T-helper 2 cell treated with Interferon-gamma antibody and Interleukin-4, amounts not matched to agents 5 μg/mL and 100 μg/mL, for 36 hours (primary cell): ENCODE results near the gene DNASE1L1.

ENCODE experiments used
- DNase-seq: peaks from one replicate; pipeline ENCODE4 v3.0.0; 2021; ENCODE audit warnings: low spot score
- H3K27ac Mint-ChIP-seq: one replicate; pipeline ENCODE4 v1.8.0; 2021; ENCODE audit warnings: mild to moderate bottlenecking, mixed read lengths
- H3K27me3 Mint-ChIP-seq: one replicate; pipeline ENCODE4 v1.8.0; 2021; ENCODE audit warnings: low read depth, mixed read lengths
- H3K36me3 Mint-ChIP-seq: one replicate; pipeline ENCODE4 v1.8.0; 2021; ENCODE audit warnings: low read depth, mixed read lengths
- H3K4me1 Mint-ChIP-seq: one replicate; pipeline ENCODE4 v1.8.0; 2021; ENCODE audit warnings: low read depth, mixed read lengths
- H3K4me3 Mint-ChIP-seq: one replicate; pipeline ENCODE4 v1.8.0; 2022; ENCODE audit warnings: mild to moderate bottlenecking, moderate library complexity, mixed read lengths
- H3K9me3 Mint-ChIP-seq: one replicate; pipeline ENCODE4 v1.8.0; 2021; ENCODE audit warnings: mixed read lengths

The DNASE1L1 gene

GRCh38 chrX:154441984-154442707 is 33.1 kb upstream of the DNASE1L1 start:
- Mint-ChIP-seq H3K4me1 (peaks cover 15% of the 10 kb centered on the region), H3K36me3 (peaks cover 22% of the 10 kb centered on the region), H3K27me3 (no peaks in the 10 kb centered on the region), H3K27ac (no peak overlapping the region), H3K9me3 (no peaks in the 10 kb centered on the region), H3K4me3 (no peak overlapping the region)
- DNase-seq: no peak

GRCh38 chrX:154441564-154441963 is 32.5 kb upstream of the DNASE1L1 start:
- H3K27ac Mint-ChIP-seq: no peak overlapping the region
- peaks cover 15% of the 10 kb centered on the region for H3K4me1 Mint-ChIP-seq
- peaks cover 21% of the 10 kb centered on the region for H3K36me3 Mint-ChIP-seq
- H3K4me3 Mint-ChIP-seq: no peak overlapping the region
- no peaks in the 10 kb centered on the region for H3K9me3 Mint-ChIP-seq
- no peak for DNase-seq
- H3K27me3 Mint-ChIP-seq: no peaks in the 10 kb centered on the region

GRCh38 chrX:154440623-154441357 is 31.7 kb upstream of the DNASE1L1 start:
- no peaks in the 10 kb centered on the region for H3K27me3 Mint-ChIP-seq
- H3K9me3 Mint-ChIP-seq: no peaks in the 10 kb centered on the region
- H3K27ac Mint-ChIP-seq: no peak overlapping the region
- H3K36me3 Mint-ChIP-seq: peaks cover 19% of the 10 kb centered on the region
- peaks cover 19% of the 10 kb centered on the region for H3K4me1 Mint-ChIP-seq
- H3K4me3 Mint-ChIP-seq: no peak overlapping the region
- no peak for DNase-seq

- peaks cover 19% of the 10 kb centered on the region for H3K4me1 Mint-ChIP-seq
- no peak for DNase-seq
- H3K36me3 Mint-ChIP-seq: peaks cover 22% of the 10 kb centered on the region
- no peak overlapping the region for H3K27ac Mint-ChIP-seq
- no peaks in the 10 kb centered on the region for H3K27me3 Mint-ChIP-seq
- H3K4me3 Mint-ChIP-seq: no peak overlapping the region
- H3K9me3 Mint-ChIP-seq: no peaks in the 10 kb centered on the region
Measured at GRCh38 chrX:154439841-154440240, 30.8 kb upstream of the DNASE1L1 start.

- Mint-ChIP-seq H3K36me3 (peaks cover 22% of the 10 kb centered on the region), H3K27me3 (no peaks in the 10 kb centered on the region), H3K4me1 (peaks cover 16% of the 10 kb centered on the region), H3K4me3 (peak overlapping the region; percentile 87), H3K9me3 (no peaks in the 10 kb centered on the region), H3K27ac (peak overlapping the region; percentile 82)
- DNase-seq: no peak
Measured at GRCh38 chrX:154437971-154438893, 29.2 kb upstream of the DNASE1L1 start.

- Mint-ChIP-seq H3K4me3 (peak within 1 kb of the TSS; percentile 87), H3K27ac (peak within 1 kb of the TSS; percentile 82), H3K36me3 (peaks cover 22% of the 10 kb centered on the region), H3K4me1 (peaks cover 13% of the 10 kb centered on the region), H3K27me3 (no peaks in the 10 kb centered on the region), H3K9me3 (no peaks in the 10 kb centered on the region)
- DNase-seq: peak; percentile 54
Measured at GRCh38 chrX:154436983-154437752, 28.1 kb upstream of the DNASE1L1 start, which contains the start of gene GDI1. TSS of gene GDI1 (plus strand) at chrX:154437154. CDS start at chrX:154437255, 101 bp downstream.

GRCh38 chrX:154436374-154436982 is 27.4 kb upstream of the DNASE1L1 start:
- Mint-ChIP-seq H3K4me1 (peaks cover 12% of the 10 kb centered on the region), H3K9me3 (no peaks in the 10 kb centered on the region), H3K27me3 (no peaks in the 10 kb centered on the region), H3K27ac (peak overlapping the region; percentile 82), H3K36me3 (peaks cover 19% of the 10 kb centered on the region), H3K4me3 (peak overlapping the region; percentile 80)
- peak; percentile 47 for DNase-seq

- no peak overlapping the region for H3K27ac Mint-ChIP-seq
- H3K4me1 Mint-ChIP-seq: peaks cover 19% of the 10 kb centered on the region
- peak overlapping the region; percentile 9 for H3K4me3 Mint-ChIP-seq
- no peaks in the 10 kb centered on the region for H3K9me3 Mint-ChIP-seq
- H3K27me3 Mint-ChIP-seq: no peaks in the 10 kb centered on the region
- no peak for DNase-seq
- peaks cover 20% of the 10 kb centered on the region for H3K36me3 Mint-ChIP-seq
Measured at GRCh38 chrX:154435171-154435733, 26.2 kb upstream of the DNASE1L1 start.

- no peak for DNase-seq
- H3K9me3 Mint-ChIP-seq: no peaks in the 10 kb centered on the region
- no peaks in the 10 kb centered on the region for H3K27me3 Mint-ChIP-seq
- H3K27ac Mint-ChIP-seq: no peak overlapping the region
- H3K4me1 Mint-ChIP-seq: peaks cover 22% of the 10 kb centered on the region
- H3K36me3 Mint-ChIP-seq: peaks cover 17% of the 10 kb centered on the region
- H3K4me3 Mint-ChIP-seq: no peak overlapping the region
Measured at GRCh38 chrX:154434394-154435168, 25.5 kb upstream of the DNASE1L1 start.

- H3K27me3 Mint-ChIP-seq: no peaks in the 10 kb centered on the region
- no peaks in the 10 kb centered on the region for H3K9me3 Mint-ChIP-seq
- H3K36me3 Mint-ChIP-seq: peaks cover 17% of the 10 kb centered on the region
- H3K27ac Mint-ChIP-seq: no peak overlapping the region
- H3K4me1 Mint-ChIP-seq: peaks cover 27% of the 10 kb centered on the region
- H3K4me3 Mint-ChIP-seq: no peak overlapping the region
- DNase-seq: no peak
Measured at GRCh38 chrX:154433605-154434004, 24.6 kb upstream of the DNASE1L1 start.

- peaks cover 27% of the 10 kb centered on the region for H3K4me1 Mint-ChIP-seq
- H3K27me3 Mint-ChIP-seq: no peaks in the 10 kb centered on the region
- no peak overlapping the region for H3K4me3 Mint-ChIP-seq
- no peaks in the 10 kb centered on the region for H3K9me3 Mint-ChIP-seq
- no peak overlapping the region for H3K27ac Mint-ChIP-seq
- H3K36me3 Mint-ChIP-seq: peaks cover 12% of the 10 kb centered on the region
- no peak for DNase-seq
Measured at GRCh38 chrX:154432210-154432609, 23.2 kb upstream of the DNASE1L1 start.

GRCh38 chrX:154431341-154431740 is 22.3 kb upstream of the DNASE1L1 start:
- no peak overlapping the region for H3K27ac Mint-ChIP-seq
- no peaks in the 10 kb centered on the region for H3K27me3 Mint-ChIP-seq
- peaks cover 26% of the 10 kb centered on the region for H3K4me1 Mint-ChIP-seq
- DNase-seq: no peak
- peaks cover 10% of the 10 kb centered on the region for H3K36me3 Mint-ChIP-seq
- H3K4me3 Mint-ChIP-seq: no peak overlapping the region
- no peaks in the 10 kb centered on the region for H3K9me3 Mint-ChIP-seq
